ENCODE data around the gene ASIC2.

DNA sequence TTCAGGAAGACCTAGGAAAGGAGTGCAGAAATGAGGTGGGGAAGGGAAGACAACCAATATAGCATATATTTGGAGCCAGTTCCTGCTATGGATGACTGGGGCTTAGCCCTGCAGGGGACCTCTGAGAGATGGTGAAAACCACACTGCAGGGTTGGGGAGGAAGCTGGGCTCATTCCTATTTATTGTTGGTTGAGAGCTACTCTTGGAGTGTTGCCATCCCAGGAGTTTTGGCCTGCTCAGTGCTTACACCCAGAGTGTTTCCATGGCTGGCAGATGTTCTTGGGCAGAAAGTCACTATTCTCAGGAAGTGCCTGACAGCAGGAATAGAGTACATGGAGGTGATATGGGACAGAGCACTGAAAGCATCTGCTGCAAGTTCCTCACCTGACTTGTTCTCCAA lies 155.7 kb downstream of the ASIC2 start:
- TF ChIP-seq GATA2 (IDR thresholded peaks at IDR 0.05; ENCODE audit: low read depth, low read length): no peak
- TF ChIP-seq GATA3 (IDR thresholded peaks at IDR 0.05; ENCODE audit: low read depth, low read length): no peak

All from SH-SY5Y (cell line).